Uterus (tissue), 2 donors: Measurements from ENCODE around the gene NIN.

Experiments used
- POLR2A ChIP-seq, 2 donors: fragments of 450-650 bp; IDR thresholded peaks; one replicate each; pipeline ENCODE4 v1.6.1; 2016; ENCODE audit warnings: antibody characterized with exemption in 2 of 2, mild to moderate bottlenecking in 1 of 2, moderate library complexity in 1 of 2
- TF ChIP-seq, protein P1 (sequence below), 4 experiments: fragments of 200-600 bp in 2 of 4; fragments of 450-650 bp in 2 of 4; sonication (generic) in 2 of 4; IDR thresholded peaks; one replicate each; pipeline ENCODE4 v1.5.1; 2016 to 2019; ENCODE audit warnings: antibody characterized with exemption in 4 of 4, mild to moderate bottlenecking in 2 of 4, moderate library complexity in 1 of 4

GRCh38 chr14:50728836-50729235 is 102.1 kb downstream of the NIN start:
- TF ChIP-seq, protein P1, sequence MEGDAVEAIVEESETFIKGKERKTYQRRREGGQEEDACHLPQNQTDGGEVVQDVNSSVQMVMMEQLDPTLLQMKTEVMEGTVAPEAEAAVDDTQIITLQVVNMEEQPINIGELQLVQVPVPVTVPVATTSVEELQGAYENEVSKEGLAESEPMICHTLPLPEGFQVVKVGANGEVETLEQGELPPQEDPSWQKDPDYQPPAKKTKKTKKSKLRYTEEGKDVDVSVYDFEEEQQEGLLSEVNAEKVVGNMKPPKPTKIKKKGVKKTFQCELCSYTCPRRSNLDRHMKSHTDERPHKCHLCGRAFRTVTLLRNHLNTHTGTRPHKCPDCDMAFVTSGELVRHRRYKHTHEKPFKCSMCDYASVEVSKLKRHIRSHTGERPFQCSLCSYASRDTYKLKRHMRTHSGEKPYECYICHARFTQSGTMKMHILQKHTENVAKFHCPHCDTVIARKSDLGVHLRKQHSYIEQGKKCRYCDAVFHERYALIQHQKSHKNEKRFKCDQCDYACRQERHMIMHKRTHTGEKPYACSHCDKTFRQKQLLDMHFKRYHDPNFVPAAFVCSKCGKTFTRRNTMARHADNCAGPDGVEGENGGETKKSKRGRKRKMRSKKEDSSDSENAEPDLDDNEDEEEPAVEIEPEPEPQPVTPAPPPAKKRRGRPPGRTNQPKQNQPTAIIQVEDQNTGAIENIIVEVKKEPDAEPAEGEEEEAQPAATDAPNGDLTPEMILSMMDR (IDR thresholded peaks at IDR 0.05): no peak
- no peak for TF ChIP-seq POLR2A (IDR thresholded peaks at IDR 0.05)
